K562 (cell line): ENCODE results near the gene PTPRM. TPM values are rescaled to one million over a fixed set of nuclear protein-coding genes. Genes with fewer than 3 reads are reported as not detected.

ENCODE experiments used
- ATAC-seq: fragments of 200-7000 bp; cut with Tn5 transposase; 3 replicates; pipeline ENCODE4 v1.9.1; 2020; ENCODE audit warnings: moderate library complexity
- BruUV-seq: library from RNA; stranded (reverse); fragments of 400-500 nt; replicated peaks from 2 replicates; lab custom pipeline; 2021; lab: Mats Ljungman, UMichigan
- CTCF ChIA-PET: fragments of 300-600 bp; formaldehyde crosslinking; extraction: SDS; loops from one replicate; lab custom pipeline; 2021; ENCODE audit warnings: low intra/inter-chr PET ratio; lab: Yijun Ruan, JAX
- POLR2A ChIA-PET: fragments of 300-600, 350-650 bp; sonication (Branson Sonifier 250); formaldehyde crosslinking; extraction: SDS; loops from one replicate; lab custom pipeline; 2021; ENCODE audit warnings: antibody characterized with exemption, inconsistent platforms; lab: Yijun Ruan, JAX
- DNase-seq, 4 experiments: peaks; one replicate each; pipeline versions ENCODE4 v3.0.0 to v3.0.0-alpha.2; 2011 to 2018; ENCODE audit warnings: low spot score in 3 of 4, mixed read lengths in 3 of 4; ENCODE audit errors: extremely low read depth in 1 of 4
- FAIRE-seq: peaks from 2 replicates; lab custom pipeline; 2011; peaks lifted over from hg19 to GRCh38; lab: Jason Lieb, UNC
- H2AFZ ChIP-seq: 2 replicates; pipeline ENCODE4 v1.6.0; 2011; ENCODE audit warnings: low read depth, low read length, control low read depth, inconsistent platforms
- H3K27ac ChIP-seq: fragments of 200-600 bp; 3 replicates; pipeline ENCODE4 v1.8.0; 2011; ENCODE audit warnings: low read depth, mild to moderate bottlenecking, control low read depth, inconsistent platforms, low read length, moderate library complexity, mixed read lengths; ENCODE audit errors: extremely low read depth
- H3K27me3 ChIP-seq, 2 experiments: fragments of 300-600 bp in 1 of 2; 2 replicates in 1 of 2; 3 replicates in 1 of 2; pipeline versions ENCODE4 v1.6.0 to v1.8.0; 2011; ENCODE audit warnings: inconsistent platforms in 2 of 2, low read length in 2 of 2, mild to moderate bottlenecking in 1 of 2, mixed read lengths in 1 of 2, moderate library complexity in 1 of 2; ENCODE audit not compliant: control insufficient read depth in 2 of 2, insufficient read depth in 2 of 2
- H3K36me3 ChIP-seq: fragments of 300-600 bp; 3 replicates; pipeline ENCODE4 v1.8.0; 2011; ENCODE audit warnings: mild to moderate bottlenecking, low read length, inconsistent platforms; ENCODE audit not compliant: control insufficient read depth, insufficient read depth
- H3K4me1 ChIP-seq, 2 experiments: fragments of 200-600 bp in 1 of 2; replicated peaks in 1 of 2; 2 replicates in 1 of 2; 3 replicates in 1 of 2; pipeline versions ENCODE4 v1.5.1 to v1.8.0; 2011; ENCODE audit warnings: inconsistent platforms in 2 of 2, low read length in 2 of 2, mild to moderate bottlenecking in 1 of 2, mixed read lengths in 1 of 2, moderate library complexity in 1 of 2; ENCODE audit not compliant: control insufficient read depth in 2 of 2, insufficient read depth in 2 of 2
- H3K4me2 ChIP-seq: 2 replicates; pipeline ENCODE4 v1.6.1; 2011; ENCODE audit warnings: low read length, control low read depth, inconsistent platforms, mixed read lengths; ENCODE audit not compliant: insufficient read depth
- H3K4me3 ChIP-seq: fragments of 200-600 bp; sonication (generic), shearing (Covaris generic); 2 replicates; pipeline ENCODE4 v1.5.1; 2016; ENCODE audit warnings: control low read depth, inconsistent platforms
- H3K79me2 ChIP-seq: fragments of 200-600 bp; 3 replicates; pipeline ENCODE4 v1.8.0; 2011; ENCODE audit warnings: low read length, inconsistent platforms; ENCODE audit not compliant: control insufficient read depth, insufficient read depth
- H3K9ac ChIP-seq, 2 experiments: 2 replicates each; pipeline versions ENCODE4 v1.6.0 to v1.6.1; 2011; ENCODE audit warnings: low read depth in 2 of 2, low read length in 2 of 2, control low read depth in 1 of 2, inconsistent platforms in 1 of 2, mild to moderate bottlenecking in 1 of 2, mixed read lengths in 1 of 2; ENCODE audit not compliant: insufficient read depth in 1 of 2
- H3K9me1 ChIP-seq: one replicate; pipeline ENCODE4 v1.6.0; 2011; ENCODE audit warnings: inconsistent platforms, mild to moderate bottlenecking, low read length, moderate library complexity; ENCODE audit not compliant: control insufficient read depth, insufficient read depth
- H3K9me3 ChIP-seq: replicated peaks from 2 replicates; pipeline ENCODE4 v1.5.1; 2011; ENCODE audit warnings: low read depth, low read length, inconsistent platforms; ENCODE audit not compliant: control insufficient read depth, insufficient read depth
- H4K20me1 ChIP-seq: replicated peaks from 2 replicates; pipeline ENCODE4 v1.6.1; 2011; ENCODE audit warnings: low read length, inconsistent platforms, mixed read lengths; ENCODE audit not compliant: control insufficient read depth, insufficient read depth
- EZH2 ChIP-seq: IDR thresholded peaks from 2 replicates; pipeline ENCODE4 v1.6.1; 2012; ENCODE audit warnings: low read depth, mild to moderate bottlenecking, inconsistent platforms, low read length, borderline replicate concordance
- GATAD2A ChIP-seq: fragments of 450-650 bp; IDR thresholded peaks from 2 replicates; pipeline ENCODE4 v1.6.1; 2017
- KAT8 ChIP-seq: fragments of 450-650 bp; IDR thresholded peaks from 2 replicates; pipeline ENCODE4 v1.6.1; 2016; ENCODE audit warnings: low read depth, mild to moderate bottlenecking
- NCOA1 ChIP-seq: fragments of 450-650 bp; IDR thresholded peaks from 2 replicates; pipeline ENCODE4 v1.6.1; 2016; ENCODE audit warnings: low read depth
- POLR3G ChIP-seq: IDR thresholded peaks from 2 replicates; pipeline ENCODE4 v1.6.1; 2011; ENCODE audit not compliant: insufficient read length, insufficient replicate concordance; ENCODE audit errors: extremely low read depth
- SMARCC2 ChIP-seq: fragments of 450-650 bp; IDR thresholded peaks from 2 replicates; pipeline ENCODE4 v1.6.1; 2017; ENCODE audit warnings: antibody characterized with exemption, moderate library complexity, mild to moderate bottlenecking, low read depth
- TCFL5 ChIP-seq: fragments of 250-450 bp; sonication (Bioruptor Pico); conservative IDR thresholded peaks from 2 replicates; pipeline ENCODE4 v1.6.1; 2021; ENCODE audit warnings: mild to moderate bottlenecking, moderate library complexity, matching md5 sums
- ZEB2 ChIP-seq: fragments of 450-650 bp; IDR thresholded peaks from 2 replicates; pipeline ENCODE4 v1.6.1; 2016
- ZNF253 ChIP-seq: fragments of 250-450 bp; sonication (Bioruptor Pico); conservative IDR thresholded peaks from 2 replicates; pipeline ENCODE4 v1.6.1; 2021; ENCODE audit warnings: mild to moderate bottlenecking
- WGBS: fragments of 100-300 bp; shearing (Covaris generic); methylation state at CpG from one replicate; pipeline ENCODE4 v1.1.6; 2016; ENCODE audit warnings: low coverage, mixed read lengths; ENCODE audit not compliant: insufficient coverage; ENCODE audit errors: missing lambda C conversion rate; 5-methylcytosine and 5-hydroxymethylcytosine counted together
- in situ Hi-C: fragments of 300-500 bp; cut with MboI; formaldehyde crosslinking; loops from 4 replicates; pipeline ENCODE4 v1.15.0; 2018; ENCODE audit warnings: inconsistent platforms, mixed read lengths
- intact Hi-C: fragments of 100-400 bp; cut with micrococcal nuclease; formaldehyde crosslinking; loops from 2 replicates; pipeline ENCODE4 v1.14.2; 2022
- polyA plus RNA-seq, 8 experiments: library from polyadenylated mRNA; depleted of rRNA in 4 of 8; stranded (reverse) in 5 of 8; unstranded in 3 of 8; fragments of >200 nt; fragmentation: Nextera tagmentation in 2 of 8; fragmentation: Illumina TruSeq in 1 of 8; extraction: Ambion mirVana in 2 of 8; extraction: Trizol in 1 of 8; gene quantifications; 2 replicates each; pipeline versions ENCODE4 v1.2.1 to v1.2.3, GENCODE V29; 2011 to 2014; ENCODE audit warnings: inconsistent platforms in 1 of 8, missing spikeins in 1 of 8
- total RNA-seq, 7 experiments: library from RNA; depleted of rRNA in 6 of 7; stranded (reverse); fragments of >200 nt in 6 of 7; fragmentation: Illumina TruSeq in 2 of 7; extraction: Trizol in 2 of 7; gene quantifications; 2 replicates each; pipeline versions ENCODE4 v1.2.1 to v1.2.3, GENCODE V29; 2011 to 2021; ENCODE audit warnings: low replicate concordance in 1 of 7

Gene PTPRM
- total and polyA plus RNA-seq, 9 of the 15 experiments (the other 6 are each of a cell fraction or from before 2014, with no cell fraction given): 0.03 to 0.16 (median 0.08) TPM; not detected in 3

GRCh38 chr18:8186413-8186812 is 619.3 kb downstream of the PTPRM start:
- intact Hi-C loops: no loop called here
- no peak overlapping the region for H3K27ac ChIP-seq
- BruUV-seq: no TSS peak
- POLR2A ChIA-PET: interaction anchor here (0.6 kb wide), 1 partner anchor 350 kb away, joined by 3 read pairs; no protein-coding TSS in a partner anchor
- ATAC-seq (no peak), DNase-seq (no peak), FAIRE-seq (no peak)
- no peaks in the 10 kb centered on the region for H3K79me2 ChIP-seq
- H3K36me3 ChIP-seq: no peaks in the 10 kb centered on the region
- H2AFZ ChIP-seq: no peak overlapping the region
- H3K9ac ChIP-seq: no peak overlapping the region
- CTCF ChIA-PET: no interaction called here
- H3K4me2 ChIP-seq: no peak overlapping the region
- no peak overlapping the region for H3K4me3 ChIP-seq
- H3K4me1 ChIP-seq: no peaks in the 10 kb centered on the region
- no peaks in the 10 kb centered on the region for H3K9me1 ChIP-seq
- in situ Hi-C loops: no loop called here
- H3K9me3 ChIP-seq: no peaks in the 10 kb centered on the region
- H4K20me1 ChIP-seq: no peaks in the 10 kb centered on the region
- WGBS: 0% methylated on average over 2 of the region's 2 CpGs
- H3K27me3 ChIP-seq: peaks cover 4 to 5% of the 10 kb centered on the region in 2 experiments; a peak in 2 of 5 replicates
- TF ChIP-seq KAT8: no peak
- no peak for TF ChIP-seq NCOA1
- no peak for TF ChIP-seq ZNF253 (CRISPR knock-in tag)
- no peak for TF ChIP-seq GATAD2A
- TF ChIP-seq SMARCC2: no peak
- no peak for TF ChIP-seq EZH2
- TF ChIP-seq ZEB2: no peak
- TF ChIP-seq POLR3G: no peak
- no peak for TF ChIP-seq TCFL5 (CRISPR knock-in tag)
- TF ChIP-seq, all 486 proteins: peak for 0
